Mesenchymal stem cell (in vitro differentiated cells and primary cell): ENCODE measurements around the gene TSFM.

Source experiments
- DNase-seq: peaks from one replicate; pipeline ENCODE4 v3.0.0-alpha.2; 2013
- H2AFZ ChIP-seq: one replicate; pipeline ENCODE4 v1.6.1; 2013; ENCODE audit warnings: low read depth, mild to moderate bottlenecking, control low read depth, inconsistent platforms, low read length, moderate library complexity
- H2AK5ac ChIP-seq: 2 replicates; pipeline ENCODE4 v1.6.1; 2013; ENCODE audit warnings: low read length, moderate library complexity, mild to moderate bottlenecking, inconsistent platforms; ENCODE audit not compliant: severe bottlenecking
- H2BK120ac ChIP-seq: one replicate; pipeline ENCODE4 v1.6.1; 2013; ENCODE audit warnings: low read depth, mild to moderate bottlenecking, inconsistent platforms, low read length, moderate library complexity
- H2BK12ac ChIP-seq, 2 experiments: one replicate each; pipeline ENCODE4 v1.6.1; 2013; ENCODE audit warnings: inconsistent platforms in 2 of 2, low read length in 2 of 2, mild to moderate bottlenecking in 2 of 2, moderate library complexity in 2 of 2, control low read depth in 1 of 2
- H2BK15ac ChIP-seq: one replicate; pipeline ENCODE4 v1.6.1; 2013; ENCODE audit warnings: mild to moderate bottlenecking, low read depth, inconsistent platforms; ENCODE audit not compliant: poor library complexity, severe bottlenecking
- H2BK5ac ChIP-seq: 2 replicates; pipeline ENCODE4 v1.6.1; 2013; ENCODE audit warnings: low read depth, mild to moderate bottlenecking, low read length, control low read depth, inconsistent platforms; ENCODE audit not compliant: poor library complexity, severe bottlenecking
- H3K14ac ChIP-seq, 2 experiments: one replicate each; pipeline ENCODE4 v1.6.1; 2013; ENCODE audit warnings: inconsistent platforms in 2 of 2, low read length in 2 of 2, control low read depth in 1 of 2, mild to moderate bottlenecking in 1 of 2, moderate library complexity in 1 of 2
- H3K18ac ChIP-seq, 2 experiments: one replicate each; pipeline ENCODE4 v1.6.1; 2013; ENCODE audit warnings: inconsistent platforms in 2 of 2, low read length in 2 of 2, control low read depth in 1 of 2, low read depth in 1 of 2, mild to moderate bottlenecking in 1 of 2
- H3K23ac ChIP-seq, 2 experiments: one replicate each; pipeline ENCODE4 v1.6.1; 2013; ENCODE audit warnings: inconsistent platforms in 2 of 2, low read length in 2 of 2, mild to moderate bottlenecking in 2 of 2, moderate library complexity in 2 of 2, control low read depth in 1 of 2
- H3K27ac ChIP-seq: 2 replicates; pipeline ENCODE4 v1.5.1; 2013; ENCODE audit warnings: mild to moderate bottlenecking, moderate library complexity, low read length, control low read depth, inconsistent platforms; ENCODE audit not compliant: poor library complexity, severe bottlenecking
- H3K27me3 ChIP-seq, 2 experiments: 2 replicates each; pipeline versions ENCODE4 v1.6.1 to v1.7.0; 2013; ENCODE audit warnings: low read length in 2 of 2, mild to moderate bottlenecking in 2 of 2, moderate library complexity in 2 of 2, control low read depth in 1 of 2, inconsistent platforms in 1 of 2; ENCODE audit not compliant: control insufficient read depth in 1 of 2, insufficient read depth in 1 of 2
- H3K36me3 ChIP-seq, 2 experiments: 2 replicates each; pipeline versions ENCODE4 v1.6.1 to v1.7.0; 2013; ENCODE audit warnings: low read length in 2 of 2, control low read depth in 1 of 2, inconsistent platforms in 1 of 2, low read depth in 1 of 2, mild to moderate bottlenecking in 1 of 2; ENCODE audit not compliant: insufficient read depth in 2 of 2, control insufficient read depth in 1 of 2
- H3K4ac ChIP-seq, 2 experiments: one replicate each; pipeline ENCODE4 v1.6.1; 2013; ENCODE audit warnings: inconsistent platforms in 2 of 2, low read length in 2 of 2, mild to moderate bottlenecking in 2 of 2, moderate library complexity in 2 of 2, control low read depth in 1 of 2, low read depth in 1 of 2
- H3K4me1 ChIP-seq: 2 replicates; pipeline ENCODE4 v1.6.1; 2013; ENCODE audit warnings: low read depth, low read length, control low read depth; ENCODE audit not compliant: control insufficient read depth, insufficient read depth
- H3K4me2 ChIP-seq: 2 replicates; pipeline ENCODE4 v1.6.1; 2013; ENCODE audit warnings: low read length, mild to moderate bottlenecking, inconsistent platforms; ENCODE audit not compliant: poor library complexity, severe bottlenecking
- H3K4me3 ChIP-seq, 2 experiments: 2 replicates each; pipeline versions ENCODE4 v1.5.1 to v1.7.0; 2013; ENCODE audit warnings: low read length in 2 of 2, mild to moderate bottlenecking in 2 of 2, control low read depth in 1 of 2, low read depth in 1 of 2; ENCODE audit not compliant: insufficient read depth in 1 of 2
- H3K79me1 ChIP-seq: replicated peaks from 2 replicates; pipeline ENCODE4 v1.6.1; 2013; ENCODE audit warnings: mild to moderate bottlenecking, control low read depth, low read length, inconsistent platforms; ENCODE audit not compliant: poor library complexity, severe bottlenecking
- H3K9ac ChIP-seq: 2 replicates; pipeline ENCODE4 v1.7.0; 2013; ENCODE audit warnings: mild to moderate bottlenecking, low read length, moderate library complexity
- H3K9me3 ChIP-seq: 2 replicates; pipeline ENCODE4 v1.7.0; 2013; ENCODE audit warnings: mild to moderate bottlenecking, low read length; ENCODE audit not compliant: control insufficient read depth
- H4K8ac ChIP-seq: one replicate; pipeline ENCODE4 v1.6.1; 2013; ENCODE audit warnings: inconsistent platforms, mild to moderate bottlenecking, low read length, moderate library complexity
- H4K91ac ChIP-seq: one replicate; pipeline ENCODE4 v1.6.1; 2013; ENCODE audit warnings: mild to moderate bottlenecking, low read length, inconsistent platforms
- WGBS: methylation state at CpG from one replicate; pipeline ENCODE4 v1.1.7; 2013; ENCODE audit warnings: mixed read lengths; 5-methylcytosine and 5-hydroxymethylcytosine counted together

Gene TSFM

DNA sequence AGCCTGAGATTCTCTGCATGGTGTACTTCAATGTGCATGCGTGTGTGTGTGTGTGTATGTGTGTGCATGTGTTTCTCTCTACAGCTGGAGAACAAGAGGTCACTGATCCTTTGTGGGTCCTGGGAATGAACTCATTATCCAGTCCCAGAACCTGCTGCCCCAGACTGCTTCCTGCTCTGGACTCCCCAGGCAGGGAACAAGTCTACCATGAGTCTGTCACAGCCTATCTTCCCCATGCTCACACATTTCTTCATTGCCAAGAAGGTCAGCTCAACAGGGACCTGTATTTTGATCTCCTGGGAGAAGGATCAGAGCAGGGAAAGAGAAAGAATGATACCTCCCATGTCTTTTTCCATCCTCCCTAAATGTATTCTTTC, 41.2 kb upstream of the TSFM start:
- H3K23ac ChIP-seq = no peak overlapping the region

DNA sequence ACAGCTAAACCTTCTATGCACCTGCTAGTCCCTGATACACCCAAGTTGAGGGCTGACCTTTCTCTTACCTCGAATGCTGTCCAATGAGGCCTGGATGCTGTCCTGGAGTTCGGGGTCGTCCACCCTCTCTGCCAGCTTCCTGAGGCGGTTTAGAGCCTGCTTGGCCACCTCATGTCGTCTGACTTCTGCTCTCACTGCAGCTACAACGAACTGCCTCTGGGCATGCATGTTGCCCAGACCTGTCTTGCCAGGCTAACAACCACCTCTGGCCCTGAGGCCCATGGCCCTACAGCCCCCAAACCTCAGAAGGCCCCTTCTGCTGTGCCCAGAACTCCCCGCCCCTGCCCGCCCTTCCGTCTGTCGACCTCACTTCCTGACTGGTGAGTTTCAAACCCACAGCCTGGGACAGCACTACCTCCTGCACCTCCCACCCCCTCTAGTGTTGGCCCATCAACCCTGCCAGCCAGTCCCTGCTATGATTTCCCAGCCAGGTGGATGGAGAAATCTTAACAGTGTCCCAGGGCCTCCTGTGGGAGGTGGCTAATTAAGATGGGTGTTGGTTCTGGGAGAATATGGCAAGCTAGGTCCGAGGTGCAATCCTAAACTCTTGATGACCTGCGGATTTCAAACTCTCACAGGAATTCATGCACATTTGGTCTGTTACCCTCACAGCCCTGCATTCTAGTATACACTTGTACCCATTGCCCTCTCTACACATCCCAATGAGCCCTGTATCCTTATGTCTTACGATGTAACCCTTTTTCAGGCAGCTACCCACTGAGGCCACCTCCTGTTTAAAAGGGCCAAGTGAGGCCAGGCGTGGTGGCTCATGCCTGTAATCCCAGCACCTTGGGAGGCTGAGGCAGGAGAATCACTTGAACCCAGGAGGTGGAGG, 40.5 kb upstream of the TSFM start:
- Histone ChIP-seq H3K4ac (no peak overlapping the region), H2BK15ac (no peak overlapping the region), H3K9ac (no peak overlapping the region), H3K27ac (no peak overlapping the region), H3K4me1 (peaks cover 25% of the 10 kb centered on the region), H3K36me3 (peaks cover 5 to 14% of the 10 kb centered on the region in 2 experiments), H3K4me2 (no peak overlapping the region), H3K27me3 (peaks cover 47 to 48% of the 10 kb centered on the region in 2 experiments), H3K18ac (no peak overlapping the region), H2AFZ (no peak overlapping the region), H3K4me3 (no peak overlapping the region), H4K8ac (no peak overlapping the region), H2AK5ac (no peak overlapping the region), H3K14ac (no peak overlapping the region), H2BK12ac (no peak overlapping the region), H4K91ac (no peak overlapping the region), H2BK120ac (no peak overlapping the region), H3K9me3 (no peaks in the 10 kb centered on the region), H2BK5ac (no peak overlapping the region), H3K79me1 (no peaks in the 10 kb centered on the region), H3K23ac (no peak overlapping the region)
- no peak for DNase-seq
- 56% methylated on average over 14 of the region's 14 CpGs for WGBS

More for the DNA sequence above, 41.2 kb upstream of the TSFM start:
- Histone ChIP-seq H4K91ac (no peak overlapping the region), H3K4me2 (no peak overlapping the region), H3K4me3 (no peak overlapping the region), H3K4me1 (peaks cover 31% of the 10 kb centered on the region), H3K36me3 (peaks cover under 1 to 7% of the 10 kb centered on the region in 2 experiments), H3K4ac (no peak overlapping the region), H2BK15ac (no peak overlapping the region), H3K27ac (no peak overlapping the region), H3K79me1 (no peaks in the 10 kb centered on the region), H3K14ac (no peak overlapping the region), H3K18ac (no peak overlapping the region), H3K27me3 (peaks cover 54 to 55% of the 10 kb centered on the region in 2 experiments), H2BK5ac (no peak overlapping the region), H2AK5ac (no peak overlapping the region), H2BK120ac (no peak overlapping the region), H2AFZ (no peak overlapping the region), H3K9ac (no peak overlapping the region), H4K8ac (no peak overlapping the region), H2BK12ac (no peak overlapping the region), H3K9me3 (no peaks in the 10 kb centered on the region)
- WGBS = 86% methylated on average over 1 of the region's 1 CpG
- no peak for DNase-seq

- no peak overlapping the region for H3K23ac ChIP-seq
- H3K36me3 ChIP-seq = peaks cover 10 to 30% of the 10 kb centered on the region in 2 experiments
- peaks cover 37 to 38% of the 10 kb centered on the region in 2 experiments for H3K27me3 ChIP-seq
- H3K14ac ChIP-seq = no peak overlapping the region
- peak overlapping the region; percentile 98 for H3K9ac ChIP-seq
- H3K27ac ChIP-seq = no peak overlapping the region
- no peak overlapping the region for H2BK5ac ChIP-seq
- H3K9me3 ChIP-seq = no peaks in the 10 kb centered on the region
- H3K4me3 ChIP-seq = peak overlapping the region in 1 of 2 experiments; percentile 96
- no peak overlapping the region for H3K18ac ChIP-seq
- H2AK5ac ChIP-seq = no peak overlapping the region
- H3K4me2 ChIP-seq = no peak overlapping the region
- H3K79me1 ChIP-seq = peaks cover 6% of the 10 kb centered on the region
- no peak overlapping the region for H4K91ac ChIP-seq
- 93% methylated on average over 2 of the region's 2 CpGs for WGBS
- no peak overlapping the region for H2BK15ac ChIP-seq
- H2BK12ac ChIP-seq = no peak overlapping the region
- H2AFZ ChIP-seq = no peak overlapping the region
- peaks cover 9% of the 10 kb centered on the region for H3K4me1 ChIP-seq
- no peak for DNase-seq
- no peak overlapping the region for H3K4ac ChIP-seq
- H4K8ac ChIP-seq = no peak overlapping the region
- H2BK120ac ChIP-seq = no peak overlapping the region
Measured at GRCh38 chr12:57743769-57744168, 38.8 kb upstream of the TSFM start.

GRCh38 chr12:57744194-57744776, 38.3 kb upstream of the TSFM start:
- Histone ChIP-seq H3K27ac (peak overlapping the region; percentile 82), H3K79me1 (peaks cover 9% of the 10 kb centered on the region), H2AFZ (peak overlapping the region; percentile 36), H3K9ac (peak overlapping the region; percentile 98), H3K14ac (no peak overlapping the region), H2BK15ac (peak overlapping the region; percentile 68), H3K4me2 (peak overlapping the region; percentile 79), H4K91ac (peak overlapping the region; percentile 84), H2AK5ac (peak overlapping the region; percentile 29), H2BK5ac (no peak overlapping the region), H2BK120ac (peak overlapping the region; percentile 77), H3K27me3 (peaks cover 33% of the 10 kb centered on the region in 2 experiments), H3K9me3 (no peaks in the 10 kb centered on the region), H3K36me3 (peaks cover 15 to 36% of the 10 kb centered on the region in 2 experiments), H3K4ac (peak overlapping the region in 1 of 2 experiments; percentile 24), H3K4me1 (peaks cover 9% of the 10 kb centered on the region), H3K23ac (no peak overlapping the region), H2BK12ac (no peak overlapping the region), H4K8ac (peak overlapping the region; percentile 73), H3K18ac (peak overlapping the region; percentile 65 to 67), H3K4me3 (peak overlapping the region; percentile 51 to 96)
- WGBS = 40% methylated on average over 19 of the region's 21 CpGs
- no peak for DNase-seq
